ENCODE results near the gene IFI27L2. TPM values are rescaled to one million over a fixed set of nuclear protein-coding genes. Genes with fewer than 3 reads are reported as not detected.

IFI27L2 gene, protein sequence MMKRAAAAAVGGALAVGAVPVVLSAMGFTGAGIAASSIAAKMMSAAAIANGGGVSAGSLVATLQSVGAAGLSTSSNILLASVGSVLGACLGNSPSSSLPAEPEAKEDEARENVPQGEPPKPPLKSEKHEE
- total RNA-seq: 11.8 and 13.4 TPM in 2 replicates

DNA sequence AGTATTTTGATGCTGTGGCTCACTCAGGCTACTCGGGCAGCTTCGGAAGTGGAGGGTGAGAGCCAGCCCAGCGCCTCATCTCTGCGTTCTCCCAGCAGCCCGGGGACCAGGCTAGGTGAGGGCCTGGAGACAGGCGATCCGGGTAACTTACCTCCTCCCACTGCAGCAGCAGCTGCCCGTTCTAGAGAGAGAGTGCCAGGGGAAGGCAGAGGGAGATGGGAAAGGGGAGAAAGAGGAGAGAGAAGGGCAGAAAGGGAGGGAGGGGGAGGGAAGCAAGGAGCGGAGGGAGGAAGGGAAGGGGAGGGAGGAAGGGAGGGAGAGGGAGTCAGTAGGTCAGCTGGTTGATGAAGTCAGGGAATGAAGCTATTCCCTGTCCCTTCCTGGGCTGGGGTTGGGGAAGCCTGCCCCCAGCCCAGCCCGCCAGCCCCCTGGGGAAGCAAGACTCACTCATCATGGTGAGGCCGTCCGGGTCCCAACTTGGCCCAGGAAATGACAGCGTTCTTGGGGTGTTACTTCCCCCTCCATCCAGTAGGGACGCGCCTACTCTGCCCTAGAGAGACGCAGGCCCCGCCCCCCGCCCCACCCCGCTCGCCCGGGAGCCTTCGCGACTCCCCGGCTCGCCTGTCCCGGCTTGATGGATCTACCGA lies at the start of gene IFI27L2:
Gene IFI27L2 (minus strand): TSS at position 494 of the 647 bp plus-strand sequence. CDS start 40 bp downstream, at position 454.

DNA sequence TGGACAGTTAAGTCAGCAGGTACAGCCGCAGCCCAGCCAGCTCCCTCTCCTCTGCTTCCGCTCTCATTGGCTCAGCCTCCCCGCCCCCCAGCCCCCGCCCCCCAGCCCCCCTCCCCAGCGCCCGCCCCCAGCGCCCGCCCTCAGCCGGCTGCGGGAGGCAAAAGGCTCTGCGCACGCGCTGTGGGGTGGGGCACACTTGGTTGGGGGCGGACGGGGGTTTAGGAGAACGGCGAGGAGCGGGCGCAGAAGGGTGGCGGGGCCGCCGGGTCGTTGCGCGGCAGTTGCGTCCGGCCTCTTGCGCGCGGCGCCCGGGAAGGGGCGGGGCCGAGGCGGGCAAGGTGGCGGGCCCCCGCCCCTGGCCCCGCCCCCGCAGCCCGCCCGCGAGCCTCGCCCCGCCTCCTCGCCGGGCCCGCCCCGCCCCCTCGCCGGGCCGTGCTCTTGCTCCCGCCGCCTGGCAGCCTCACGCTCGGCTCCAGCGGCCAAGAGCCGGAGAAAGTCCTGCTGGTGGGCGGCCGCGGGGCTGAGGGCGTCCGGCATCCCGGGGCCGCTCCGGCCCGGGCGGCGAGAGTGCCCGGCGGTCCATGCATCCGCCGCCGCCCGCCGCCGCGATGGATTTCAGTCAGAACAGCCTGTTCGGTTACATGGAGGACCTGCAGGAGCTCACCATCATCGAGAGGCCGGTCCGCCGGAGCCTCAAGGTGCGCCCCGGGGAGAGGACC lies 44.6 kb upstream of the IFI27L2 start, which contains the start of gene PPP4R4:
Gene PPP4R4 (plus strand): TSS at position 438 of the 719 bp plus-strand sequence. CDS start 144 bp downstream, at position 582.

DNA sequence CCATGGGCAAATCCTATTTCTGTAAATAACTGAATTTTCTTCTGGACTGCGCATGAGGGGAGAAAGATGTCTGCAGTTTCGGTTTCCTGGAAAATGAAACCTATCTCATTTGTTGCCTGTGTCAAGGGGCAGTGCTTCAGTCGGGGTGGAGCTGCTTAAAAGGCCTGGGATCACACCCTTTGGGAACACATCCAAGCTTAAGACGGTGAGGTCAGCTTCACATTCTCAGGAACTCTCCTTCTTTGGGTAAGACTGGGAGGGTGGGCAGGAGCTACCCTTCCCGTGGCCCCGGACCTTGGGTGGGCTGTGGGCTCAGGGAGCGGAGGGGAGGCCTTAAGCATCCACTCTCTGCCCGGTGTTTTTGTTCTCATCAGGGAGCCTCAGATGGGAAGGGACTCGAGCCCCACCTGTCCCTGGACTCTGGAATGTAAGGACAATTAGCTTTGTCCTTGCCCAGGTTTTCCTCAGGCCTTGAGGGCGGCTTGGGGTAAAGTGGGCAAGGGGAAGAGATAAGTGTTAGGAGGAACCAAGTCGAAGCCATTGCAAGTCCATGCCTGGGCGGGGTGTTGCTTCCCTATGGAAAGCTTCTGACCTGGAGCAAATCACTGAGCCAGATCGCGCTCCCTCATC lies 18.7 kb downstream of the IFI27L2 start, which contains the start of gene IFI27:
Gene IFI27 (plus strand): TSS at position 185 of the 630 bp plus-strand sequence.

DNA sequence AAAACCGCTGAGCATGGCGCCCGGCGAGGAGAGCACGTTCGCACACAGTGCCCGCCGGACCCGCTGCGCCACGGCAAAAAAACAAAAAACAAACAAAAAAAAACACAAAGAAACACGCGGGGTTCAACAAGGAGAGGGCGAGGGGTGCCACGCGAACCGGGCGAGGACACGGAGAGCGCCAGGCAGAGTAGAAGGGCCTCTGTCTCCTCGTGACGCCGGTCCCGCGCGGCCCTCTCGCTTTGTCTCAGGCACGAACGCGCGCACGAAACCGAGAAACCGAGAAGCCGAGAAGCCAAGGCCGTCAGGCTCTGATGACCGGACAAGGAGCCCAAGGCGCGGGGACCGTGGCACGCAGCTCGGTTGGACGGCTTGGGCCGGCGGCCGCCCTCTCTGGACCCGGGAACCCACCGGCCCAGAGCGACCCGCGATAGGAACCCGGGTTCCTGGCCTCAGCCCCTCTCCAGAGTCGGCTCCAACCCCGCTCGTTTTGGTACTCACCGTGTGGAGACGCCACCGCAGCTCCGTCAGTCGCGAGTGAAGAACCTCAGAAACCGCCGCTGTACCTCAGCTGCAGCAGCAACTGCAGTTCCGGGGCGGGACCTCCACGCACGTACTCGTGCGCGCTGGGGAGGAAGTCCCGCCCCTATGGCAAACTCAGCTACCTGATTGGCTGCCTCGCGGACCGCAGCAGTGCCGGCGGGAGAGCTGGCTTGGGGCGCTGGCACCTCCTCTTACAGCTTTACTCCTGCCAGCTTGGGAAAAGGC lies 48.6 kb downstream of the IFI27L2 start, which contains the start of the genes DDX24 and IFI27L1:
Gene DDX24 (minus strand): TSS at position 582 of the 765 bp plus-strand sequence. CDS start 1,460 bp downstream, outside the sequence.
Gene IFI27L1 (plus strand): TSS at position 690 of the 765 bp plus-strand sequence. CDS start 15,628 bp downstream, outside the sequence.

Other genes with a start within 250 kb of the IFI27L2 start
- gene FAM181A, start 202.3 kb downstream of the IFI27L2 start, total RNA-seq: not detected in 2 replicates
- gene ASB2, start 153.0 kb downstream of the IFI27L2 start, total RNA-seq: not detected in 2 replicates
- gene CCDC197, start 132.3 kb downstream of the IFI27L2 start, total RNA-seq: not detected in 2 replicates
- 1.6 and 2.3 TPM in 2 replicates for gene OTUB2, start 103.3 kb downstream of the IFI27L2 start, total RNA-seq
- 118 and 122 TPM in 2 replicates for gene DDX24, start 48.4 kb downstream of the IFI27L2 start, total RNA-seq
- gene IFI27L1, start 48.3 kb downstream of the IFI27L2 start, total RNA-seq: 6.0 and 10.5 TPM in 2 replicates
- gene IFI27, start 18.9 kb downstream of the IFI27L2 start, total RNA-seq: 22.2 and 28.8 TPM in 2 replicates
- not detected in 2 replicates for gene PPP4R4, start 44.7 kb upstream of the IFI27L2 start, total RNA-seq
- not detected in 2 replicates for gene SERPINA10, start 163.7 kb upstream of the IFI27L2 start, total RNA-seq
- not detected in 2 replicates for gene SERPINA6, start 193.7 kb upstream of the IFI27L2 start, total RNA-seq
- not detected in 2 replicates for gene SERPINA2, start 237.1 kb upstream of the IFI27L2 start, total RNA-seq